H4 (cell line): ENCODE data around the gene BPHL. TPM values are rescaled to one million over a fixed set of nuclear protein-coding genes. Genes with fewer than 3 reads are reported as not detected.
"Not testable (repeated sequence)": the region's sequence is repeated elsewhere in the genome, so short reads cannot be mapped to it uniquely, and the experiment has no call there.

ENCODE experiments used
- DNase-seq: peaks from one replicate; pipeline ENCODE4 v3.0.0-alpha.2; 2015; ENCODE audit warnings: low spot score
- total RNA-seq: library from RNA; depleted of rRNA; stranded (reverse); fragments of >200 nt; shearing (Covaris generic); gene quantifications from 2 replicates; pipeline ENCODE4 v1.2.3, GENCODE V29; 2014

Gene BPHL
- total RNA-seq, 1 experiment from 2014 or later, result 19.0 TPM

GRCh38 chr6:3122823-3123182 is 4.3 kb downstream of the BPHL start:
- DNase-seq, result no peak

- DNase-seq, result no peak
Observed at GRCh38 chr6:3124667-3125066, 6.2 kb downstream of the BPHL start.

- DNase-seq, result no peak
Observed at GRCh38 chr6:3125815-3126214, 7.3 kb downstream of the BPHL start.

- no peak for DNase-seq
Observed at GRCh38 chr6:3128356-3129108, 10.0 kb downstream of the BPHL start.

- DNase-seq, result no peak
Observed at GRCh38 chr6:3131695-3132094, 13.2 kb downstream of the BPHL start.

- no peak for DNase-seq
Observed at GRCh38 chr6:3133515-3133914, 15.0 kb downstream of the BPHL start.

- no peak for DNase-seq
Observed at GRCh38 chr6:3135668-3136291, 17.3 kb downstream of the BPHL start.

- no peak for DNase-seq
Observed at GRCh38 chr6:3136292-3137011, 17.9 kb downstream of the BPHL start.

GRCh38 chr6:3137057-3137777 is 18.7 kb downstream of the BPHL start:
- no peak for DNase-seq

- DNase-seq, result not testable (repeated sequence)
Observed at GRCh38 chr6:3137873-3138272, 19.4 kb downstream of the BPHL start.

- no peak for DNase-seq
Observed at GRCh38 chr6:3138341-3138740, 19.8 kb downstream of the BPHL start.

- DNase-seq, result no peak
Observed at GRCh38 chr6:3139090-3139903, 20.8 kb downstream of the BPHL start.

- no peak for DNase-seq
Observed at GRCh38 chr6:3140201-3140600, 21.7 kb downstream of the BPHL start.

GRCh38 chr6:3142536-3142935 is 24.0 kb downstream of the BPHL start:
- DNase-seq, result no peak

- DNase-seq, result no peak
Observed at GRCh38 chr6:3143158-3143557, 24.6 kb downstream of the BPHL start.

GRCh38 chr6:3144571-3144970 is 26.1 kb downstream of the BPHL start:
- no peak for DNase-seq

- no peak for DNase-seq
Observed at GRCh38 chr6:3147914-3148757, 29.6 kb downstream of the BPHL start.

- DNase-seq, result no peak
Observed at GRCh38 chr6:3151691-3152090, 33.2 kb downstream of the BPHL start.

- DNase-seq, result no peak
Observed at GRCh38 chr6:3152689-3153088, 34.2 kb downstream of the BPHL start.

- not testable (repeated sequence) for DNase-seq
Observed at GRCh38 chr6:3155416-3155815, 36.9 kb downstream of the BPHL start.
